GM12874 (cell line): Measurements from ENCODE around the gene CLCN1.
A peak's percentile ranks its signal among the peaks of the same experiment; 100 is the strongest.

Experiments used
- CTCF ChIP-seq: IDR thresholded peaks from 2 replicates; pipeline ENCODE4 v1.5.1; 2011; ENCODE audit warnings: low read depth, mild to moderate bottlenecking, control low read depth, low read length, moderate library complexity; ENCODE audit not compliant: insufficient read depth

CLCN1 gene

GRCh38 chr7:143296686-143297085 lies 19.2 kb upstream of the CLCN1 start:
- TF ChIP-seq CTCF, result no peak

- no peak for TF ChIP-seq CTCF
These were observed 16.6 kb upstream of the CLCN1 start for GRCh38 chr7:143299346-143299745.

GRCh38 chr7:143299840-143300239 lies 16.1 kb upstream of the CLCN1 start:
- TF ChIP-seq CTCF, result peak; percentile 68

GRCh38 chr7:143300959-143301935 lies 14.7 kb upstream of the CLCN1 start:
- no peak for TF ChIP-seq CTCF

DNA sequence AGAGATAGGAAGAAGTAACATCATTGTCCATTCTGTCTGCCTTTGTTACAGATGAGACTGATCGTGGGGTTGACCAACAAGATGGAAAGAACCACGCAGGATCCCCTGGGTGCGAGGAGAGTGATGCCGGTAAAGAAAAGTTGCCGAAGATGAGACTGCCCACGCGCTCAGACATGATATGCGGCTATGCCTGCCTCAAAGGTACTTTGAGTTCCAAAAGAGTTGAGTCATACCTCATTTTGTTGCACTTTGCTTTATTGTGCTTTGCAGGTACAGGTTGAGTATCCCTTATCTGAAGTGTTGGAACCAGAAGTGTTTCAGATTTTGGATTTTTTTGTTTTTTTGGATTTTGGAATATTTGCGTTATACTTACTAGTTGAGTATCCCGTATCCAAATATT lies 12.2 kb upstream of the CLCN1 start:
- no peak for TF ChIP-seq CTCF

DNA sequence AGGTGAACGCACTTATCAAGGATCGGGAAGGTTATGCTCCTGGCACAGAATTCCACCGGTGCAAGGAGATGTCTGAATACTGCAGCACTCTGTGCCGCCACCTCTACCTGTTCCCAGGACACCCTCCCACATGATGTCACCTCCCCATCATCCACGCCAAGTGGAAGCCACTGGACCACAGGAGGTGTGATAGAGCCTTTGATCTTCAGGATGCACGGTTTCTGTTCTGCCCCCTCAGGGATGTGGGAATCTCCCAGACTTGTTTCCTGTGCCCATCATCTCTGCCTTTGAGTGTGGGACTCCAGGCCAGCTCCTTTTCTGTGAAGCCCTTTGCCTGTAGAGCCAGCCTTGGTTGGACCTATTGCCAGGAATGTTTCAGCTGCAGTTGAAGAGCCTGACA lies 11.0 kb upstream of the CLCN1 start:
- no peak for TF ChIP-seq CTCF

DNA sequence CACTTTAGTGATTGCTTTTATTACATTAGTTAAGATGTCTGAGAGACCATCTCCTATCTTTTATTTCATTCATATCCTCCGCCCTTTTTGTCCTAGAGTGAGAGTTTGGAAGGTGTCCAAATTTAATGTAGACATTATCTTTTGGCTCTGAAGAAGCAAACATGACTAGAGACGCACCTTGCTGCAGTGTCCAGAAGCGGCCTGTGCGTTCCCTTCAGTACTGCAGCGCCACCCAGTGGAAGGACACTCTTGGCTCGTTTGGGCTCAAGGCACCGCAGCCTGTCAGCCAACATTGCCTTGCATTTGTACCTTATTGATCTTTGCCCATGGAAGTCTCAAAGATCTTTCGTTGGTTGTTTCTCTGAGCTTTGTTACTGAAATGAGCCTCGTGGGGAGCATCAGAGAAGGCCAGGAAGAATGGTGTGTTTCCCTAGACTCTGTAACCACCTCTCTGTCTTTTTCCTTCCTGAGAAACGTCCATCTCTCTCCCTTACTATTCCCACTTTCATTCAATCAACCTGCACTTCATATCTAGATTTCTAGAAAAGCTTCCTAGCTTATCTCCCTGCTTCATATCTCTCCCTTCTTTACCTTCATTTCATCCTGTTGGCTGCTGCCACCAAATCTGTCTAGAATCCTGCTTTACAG lies 10.4 kb upstream of the CLCN1 start:
- peak; percentile 67 for TF ChIP-seq CTCF
